ENCODE results near the gene ATP1B4.

Gene ATP1B4

GRCh38 chrX:120356084-120356483 is 5.8 kb upstream of the ATP1B4 start:
- TF ChIP-seq CTCF (IDR thresholded peaks at IDR 0.05; ENCODE audit: insufficient read depth, low read length, poor library complexity, severe bottlenecking) = no peak
- no peak for TF ChIP-seq EZH2phosphoT487 (conservative IDR thresholded peaks at IDR 0.05; ENCODE audit: low read length)
- H2AFZ ChIP-seq (ENCODE audit: low read depth, low read length, severe bottlenecking) = no peak overlapping the region
- H3K27me3 ChIP-seq (ENCODE audit: low read length) = no peaks in the 10 kb centered on the region
- no peaks in the 10 kb centered on the region for H3K9me3 ChIP-seq (ENCODE audit: insufficient read depth, low read length)
- no peak overlapping the region for H3K4me3 ChIP-seq (ENCODE audit: insufficient read depth, low read length, poor library complexity, severe bottlenecking)
- H3K79me2 ChIP-seq (ENCODE audit: insufficient read depth, low read length) = no peaks in the 10 kb centered on the region
- H3K36me3 ChIP-seq (ENCODE audit: low read length) = no peaks in the 10 kb centered on the region
- H3K4me2 ChIP-seq (ENCODE audit: low read depth, low read length, poor library complexity, severe bottlenecking) = no peak overlapping the region
- H4K20me1 ChIP-seq (ENCODE audit: low read depth, low read length) = no peaks in the 10 kb centered on the region
- no peaks in the 10 kb centered on the region for H3F3A ChIP-seq (ENCODE audit: insufficient read depth)
- no peak overlapping the region for H3K9ac ChIP-seq (ENCODE audit: low read length)
- no peaks in the 10 kb centered on the region for H3K9me2 ChIP-seq (replicated peaks; ENCODE audit: insufficient read depth, low read length)
- H3K27ac ChIP-seq (ENCODE audit: low read depth, low read length) = no peak overlapping the region

DNA sequence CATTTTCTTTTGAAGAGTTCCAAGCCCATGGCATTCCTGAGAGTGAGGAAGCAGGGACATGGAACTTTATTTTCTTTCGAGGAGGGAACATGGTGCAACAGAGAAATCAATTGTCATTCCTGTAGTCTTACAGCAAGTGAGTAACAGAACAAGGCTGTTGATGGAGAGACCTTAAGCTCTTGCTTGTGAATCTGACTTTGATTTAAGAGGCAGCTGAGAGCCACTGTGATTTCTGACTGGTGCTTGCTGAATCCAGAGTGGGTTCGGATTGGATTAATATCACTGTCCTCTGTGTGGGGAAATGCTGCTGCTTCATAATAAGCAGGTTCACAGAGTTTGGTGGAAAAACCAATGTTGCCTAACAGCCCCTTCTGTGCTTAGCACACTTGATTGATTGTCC is 4.7 kb upstream of the ATP1B4 start:
- no peaks in the 10 kb centered on the region for H3K9me3 ChIP-seq (ENCODE audit: insufficient read depth, low read length)
- H3K4me2 ChIP-seq (ENCODE audit: low read depth, low read length, poor library complexity, severe bottlenecking) = no peak overlapping the region
- no peaks in the 10 kb centered on the region for H4K20me1 ChIP-seq (ENCODE audit: low read depth, low read length)
- H3K79me2 ChIP-seq (ENCODE audit: insufficient read depth, low read length) = no peaks in the 10 kb centered on the region
- no peaks in the 10 kb centered on the region for H3K27me3 ChIP-seq (ENCODE audit: low read length)
- H3K36me3 ChIP-seq (ENCODE audit: low read length) = no peaks in the 10 kb centered on the region
- H3K9ac ChIP-seq (ENCODE audit: low read length) = no peak overlapping the region
- TF ChIP-seq CTCF (IDR thresholded peaks at IDR 0.05; ENCODE audit: insufficient read depth, low read length, poor library complexity, severe bottlenecking) = no peak
- TF ChIP-seq EZH2phosphoT487 (conservative IDR thresholded peaks at IDR 0.05; ENCODE audit: low read length) = no peak
- H3F3A ChIP-seq (ENCODE audit: insufficient read depth) = no peaks in the 10 kb centered on the region
- no peaks in the 10 kb centered on the region for H3K9me2 ChIP-seq (replicated peaks; ENCODE audit: insufficient read depth, low read length)
- H3K27ac ChIP-seq (ENCODE audit: low read depth, low read length) = no peak overlapping the region
- no peak overlapping the region for H2AFZ ChIP-seq (ENCODE audit: low read depth, low read length, severe bottlenecking)
- H3K4me3 ChIP-seq (ENCODE audit: insufficient read depth, low read length, poor library complexity, severe bottlenecking) = no peak overlapping the region

GRCh38 chrX:120358737-120359456 is 3.0 kb upstream of the ATP1B4 start:
- no peak overlapping the region for H3K4me3 ChIP-seq (ENCODE audit: insufficient read depth, low read length, poor library complexity, severe bottlenecking)
- no peaks in the 10 kb centered on the region for H3K79me2 ChIP-seq (ENCODE audit: insufficient read depth, low read length)
- TF ChIP-seq CTCF (IDR thresholded peaks at IDR 0.05; ENCODE audit: insufficient read depth, low read length, poor library complexity, severe bottlenecking) (no peak), EZH2phosphoT487 (conservative IDR thresholded peaks at IDR 0.05; ENCODE audit: low read length) (no peak)
- no peaks in the 10 kb centered on the region for H4K20me1 ChIP-seq (ENCODE audit: low read depth, low read length)
- H3K36me3 ChIP-seq (ENCODE audit: low read length) = no peaks in the 10 kb centered on the region
- H3F3A ChIP-seq (ENCODE audit: insufficient read depth) = no peaks in the 10 kb centered on the region
- no peaks in the 10 kb centered on the region for H3K9me3 ChIP-seq (ENCODE audit: insufficient read depth, low read length)
- H3K27ac ChIP-seq (ENCODE audit: low read depth, low read length) = no peak overlapping the region
- H3K27me3 ChIP-seq (ENCODE audit: low read length) = no peaks in the 10 kb centered on the region
- H3K4me2 ChIP-seq (ENCODE audit: low read depth, low read length, poor library complexity, severe bottlenecking) = no peak overlapping the region
- no peak overlapping the region for H2AFZ ChIP-seq (ENCODE audit: low read depth, low read length, severe bottlenecking)
- H3K9ac ChIP-seq (ENCODE audit: low read length) = no peak overlapping the region
- H3K9me2 ChIP-seq (replicated peaks; ENCODE audit: insufficient read depth, low read length) = no peaks in the 10 kb centered on the region

Data from SU-DHL-6 (cell line).